Loucy (cell line): ENCODE results near the gene NCOA1.

Source experiments
- CTCF ChIP-seq: fragments of 200-600 bp; sonication (generic); conservative IDR thresholded peaks from 2 replicates; pipeline ENCODE4 v1.5.1; 2014; ENCODE audit warnings: mild to moderate bottlenecking, antibody characterized with exemption, low read length
- EZH2phosphoT487 ChIP-seq: fragments of 200-600 bp; IDR thresholded peaks from 2 replicates; pipeline ENCODE4 v1.6.1; 2018; ENCODE audit warnings: antibody characterized with exemption, mild to moderate bottlenecking, moderate library complexity, borderline replicate concordance

GRCh38 chr2:24704692-24705091 lies 213.6 kb downstream of the NCOA1 start:
- no peak for TF ChIP-seq CTCF
- no peak for TF ChIP-seq EZH2phosphoT487
